ENCODE data around the gene CAPZB.
A peak's percentile ranks its signal among the peaks of the same experiment; 100 is the strongest.

CAPZB gene

DNA sequence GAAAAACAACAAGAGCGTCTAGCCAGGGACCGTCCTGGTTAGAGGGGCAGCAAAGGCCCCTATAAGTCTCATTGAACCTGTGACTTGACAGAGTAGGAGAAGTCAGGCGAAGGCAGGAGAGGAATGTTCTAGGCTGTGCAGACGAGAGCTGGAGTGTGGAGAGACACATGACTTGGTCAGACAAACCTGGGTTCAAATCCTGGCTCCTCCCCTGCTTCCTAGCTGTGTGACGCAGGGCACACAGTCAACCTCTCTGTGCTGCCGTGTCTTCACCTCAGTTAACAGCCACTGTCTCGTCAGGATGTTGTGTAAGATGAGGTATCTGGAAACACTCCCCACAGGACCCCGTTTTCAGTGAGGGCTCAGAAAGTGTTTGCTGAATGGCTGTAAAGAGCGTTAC is 157.6 kb downstream of the CAPZB start:
- DNase-seq (ENCODE audit: low read depth) = no peak

DNA sequence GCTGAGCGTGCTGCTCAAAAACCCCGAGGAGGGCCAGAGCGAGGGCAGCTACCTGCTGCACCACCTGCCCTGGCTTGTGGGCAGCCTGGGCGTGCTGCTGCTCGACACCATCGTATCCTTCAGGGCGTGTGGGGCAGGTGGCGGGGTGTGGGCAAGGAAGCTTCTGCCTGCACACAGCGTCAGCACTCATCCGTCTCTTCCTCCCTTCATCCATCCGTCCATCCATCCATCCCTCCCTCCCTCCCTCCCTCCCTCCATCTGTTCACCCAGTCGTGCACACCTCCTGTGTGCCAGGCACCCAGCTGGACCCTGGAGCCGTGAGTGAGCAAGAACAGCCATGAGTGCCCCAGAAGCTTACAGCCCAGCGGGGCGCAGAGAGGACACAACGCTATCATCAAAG is 158.0 kb downstream of the CAPZB start:
- DNase-seq (ENCODE audit: low read depth) = no peak

DNA sequence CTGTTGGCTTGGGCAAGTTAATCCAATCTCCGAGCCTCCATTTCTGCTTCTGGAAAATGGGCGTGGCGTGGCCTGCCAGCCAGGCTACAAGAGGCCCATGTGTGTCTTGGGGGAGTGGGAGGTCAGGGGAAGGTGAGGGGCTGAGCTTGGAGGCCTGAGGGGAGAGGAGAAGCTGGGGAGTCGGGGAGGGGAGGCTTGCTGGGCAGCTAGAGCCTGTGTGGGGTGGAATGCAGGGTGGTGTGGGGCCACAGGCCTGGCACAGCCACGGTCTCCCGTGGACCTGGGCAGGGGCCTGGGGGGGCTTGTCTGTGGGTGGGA is 158.6 kb downstream of the CAPZB start:
- DNase-seq (ENCODE audit: low read depth) = no peak

DNA sequence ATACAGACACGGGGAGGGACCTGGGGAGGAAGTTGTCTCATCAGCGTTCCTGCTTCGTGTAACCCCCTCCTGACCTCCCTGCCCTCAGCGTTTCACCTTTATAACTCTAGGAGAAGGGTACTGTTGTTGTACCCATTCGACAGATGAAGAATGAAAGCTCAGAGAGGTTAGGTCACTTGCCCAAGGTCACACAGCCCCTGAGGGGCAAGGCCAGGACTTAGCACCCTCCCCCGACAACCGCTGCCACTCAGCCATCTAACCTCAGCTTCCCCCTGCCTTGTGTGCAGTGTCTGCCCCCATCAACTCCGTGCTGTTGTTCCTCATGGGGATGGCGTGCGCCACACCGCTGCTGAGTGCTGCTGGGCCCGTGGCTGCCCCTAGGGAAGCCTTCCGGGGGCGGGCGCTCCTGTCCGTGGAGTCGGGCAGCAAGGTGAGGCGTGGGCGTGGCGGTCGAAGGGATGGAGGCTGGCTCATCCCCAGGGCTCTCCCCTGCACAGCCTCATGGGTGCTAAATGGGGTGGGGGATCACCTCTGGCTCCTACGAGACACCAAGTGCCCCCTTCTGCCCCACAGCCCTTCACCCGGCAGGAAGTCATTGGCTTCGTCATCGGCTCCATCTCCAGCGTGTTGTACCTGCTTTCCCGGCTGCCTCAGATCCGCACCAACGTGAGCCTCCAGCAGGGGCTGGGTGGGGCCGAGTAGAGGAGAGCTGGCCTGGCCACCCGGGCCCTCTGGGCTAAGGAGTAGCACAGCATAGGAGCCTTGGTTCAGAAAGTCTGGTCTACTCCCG is 159.2 kb downstream of the CAPZB start:
- DNase-seq (ENCODE audit: low read depth) = no peak

DNA sequence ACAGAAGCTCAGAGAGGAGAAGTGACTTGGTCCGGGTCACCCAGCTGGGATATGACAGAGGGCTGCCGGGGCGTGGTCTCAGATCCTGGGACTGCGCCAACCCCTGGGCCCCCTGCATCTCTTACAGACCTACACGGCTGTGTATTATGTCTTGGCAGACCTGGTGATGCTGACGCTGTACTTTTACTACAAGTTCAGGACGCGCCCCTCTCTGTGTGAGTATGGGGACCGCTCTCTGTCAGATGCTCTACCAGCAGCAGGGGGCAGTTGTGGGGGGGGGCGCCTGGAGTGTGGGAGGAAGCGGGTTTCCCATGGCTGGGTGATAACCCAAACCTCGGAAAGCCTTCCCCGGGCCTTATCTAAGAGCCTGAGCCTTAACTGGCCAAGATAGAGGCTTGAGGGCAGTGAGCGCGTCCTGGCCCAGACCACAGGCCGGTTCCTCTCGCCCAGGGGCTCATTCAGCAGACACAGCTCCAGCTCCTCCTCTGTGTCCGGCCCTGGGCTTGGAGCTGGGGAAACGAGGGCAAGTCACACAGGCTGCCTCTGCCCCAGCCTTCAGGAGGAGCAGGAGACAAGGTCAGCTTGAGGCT is 159.9 kb downstream of the CAPZB start:
- DNase-seq (ENCODE audit: low read depth) = no peak

DNA sequence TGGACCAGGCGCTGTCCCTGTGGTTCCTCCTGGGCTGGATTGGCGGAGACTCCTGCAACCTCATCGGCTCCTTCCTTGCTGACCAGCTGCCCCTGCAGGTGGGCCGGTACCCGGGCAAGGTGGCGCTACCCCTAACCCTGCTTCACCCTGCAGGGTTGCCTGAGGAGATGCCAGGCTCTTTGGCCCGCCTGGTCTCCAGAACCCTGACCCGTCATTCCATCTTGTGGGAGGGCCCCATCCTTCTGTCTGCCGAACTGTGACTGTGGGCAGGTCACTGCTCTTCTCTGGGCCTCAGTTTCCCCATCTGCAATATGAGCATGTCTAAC is 160.7 kb downstream of the CAPZB start:
- DNase-seq (ENCODE audit: low read depth) = no peak

DNA sequence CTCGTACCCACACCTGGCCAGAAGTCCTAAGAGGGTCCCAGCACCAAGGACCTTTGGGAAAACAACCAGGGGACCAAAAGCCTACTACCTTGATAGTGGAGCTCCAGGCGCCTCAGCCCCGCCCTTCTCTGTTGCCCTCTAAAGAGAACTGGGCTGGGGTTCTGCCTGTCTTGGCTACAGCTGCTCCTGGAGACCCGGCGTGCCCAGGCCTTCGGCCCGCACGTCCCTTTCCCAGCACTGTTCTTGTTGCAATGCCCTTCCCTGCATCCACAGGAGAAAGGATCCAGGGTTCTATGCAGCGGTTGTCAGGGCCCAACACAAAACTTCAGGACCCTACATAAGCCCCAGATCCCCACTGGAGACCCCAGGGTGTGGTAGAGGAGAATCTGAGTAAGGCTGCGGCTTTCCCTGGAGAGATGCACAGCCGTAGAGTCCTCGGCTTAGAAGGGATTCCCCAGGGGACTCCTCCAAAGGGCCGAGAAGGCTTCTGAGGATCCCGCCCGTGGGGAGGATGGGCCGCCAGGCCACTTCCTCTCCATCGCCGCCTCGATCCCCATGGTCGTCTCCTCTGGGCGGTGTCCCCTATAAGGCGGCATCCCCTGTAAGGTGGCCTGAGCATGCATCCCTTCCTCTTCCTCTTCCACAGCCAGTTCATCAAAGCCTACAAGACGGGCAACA is 161.2 kb downstream of the CAPZB start:
- no peak for DNase-seq (ENCODE audit: low read depth)

DNA sequence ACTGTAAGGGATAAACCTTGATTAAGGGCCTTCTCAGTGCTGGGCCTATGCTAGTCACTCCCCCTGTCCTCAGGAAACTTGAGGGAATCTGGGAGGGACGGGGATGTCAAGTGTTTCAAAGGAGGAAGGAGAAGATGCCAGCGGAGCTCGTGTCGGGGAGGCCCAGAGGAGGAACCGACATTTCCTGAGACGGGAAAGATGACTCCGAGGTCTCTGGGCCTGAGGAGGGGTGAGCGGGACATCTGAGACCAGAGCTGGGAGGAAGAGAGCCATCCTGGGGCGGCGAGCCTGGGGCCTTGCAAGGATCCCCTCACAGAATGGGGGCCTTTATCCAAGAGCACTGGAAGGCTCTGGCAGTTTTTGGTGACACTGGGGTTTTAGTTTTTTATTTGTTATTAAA is 162.9 kb downstream of the CAPZB start:
- DNase-seq (ENCODE audit: low read depth) = no peak

DNA sequence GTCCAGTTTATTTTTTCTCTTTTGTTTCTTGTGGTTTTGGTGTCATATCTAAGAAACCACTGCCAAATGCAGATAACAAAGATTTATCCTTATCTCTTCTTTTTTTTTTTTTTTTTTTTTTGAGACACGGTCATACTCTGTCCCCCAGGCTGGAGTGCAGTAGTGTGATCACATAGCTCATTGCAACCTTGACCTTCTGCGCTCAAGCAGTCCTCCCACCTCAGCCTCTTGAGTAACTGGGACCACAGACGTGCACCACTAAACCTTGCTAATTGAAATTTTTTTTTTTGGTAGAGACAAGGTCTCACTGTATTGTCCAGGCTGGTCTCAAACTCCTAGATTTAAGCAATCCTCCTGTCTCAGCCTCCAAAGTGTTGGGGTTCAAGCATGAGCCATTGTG is 164.3 kb downstream of the CAPZB start:
- no peak for DNase-seq (ENCODE audit: low read depth)

DNA sequence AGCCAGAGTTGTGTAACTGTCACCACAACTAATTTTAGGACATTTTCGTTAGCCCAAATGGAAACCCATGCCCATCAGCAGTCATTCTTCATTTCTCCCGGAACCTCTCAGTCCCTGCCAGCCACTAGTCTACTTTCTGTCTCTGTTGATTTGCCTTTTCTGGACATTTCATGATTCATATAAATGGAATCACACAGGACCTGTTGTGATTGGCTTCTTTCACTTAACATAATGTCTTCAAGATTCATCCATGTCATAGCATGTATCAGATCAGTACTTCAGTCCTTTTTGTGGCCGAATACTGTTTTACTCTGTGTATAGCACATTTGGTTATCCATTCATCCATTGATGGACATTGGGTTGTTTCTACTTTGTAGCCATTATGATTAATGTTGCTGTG is 166.1 kb downstream of the CAPZB start:
- DNase-seq (ENCODE audit: low read depth) = no peak

DNA sequence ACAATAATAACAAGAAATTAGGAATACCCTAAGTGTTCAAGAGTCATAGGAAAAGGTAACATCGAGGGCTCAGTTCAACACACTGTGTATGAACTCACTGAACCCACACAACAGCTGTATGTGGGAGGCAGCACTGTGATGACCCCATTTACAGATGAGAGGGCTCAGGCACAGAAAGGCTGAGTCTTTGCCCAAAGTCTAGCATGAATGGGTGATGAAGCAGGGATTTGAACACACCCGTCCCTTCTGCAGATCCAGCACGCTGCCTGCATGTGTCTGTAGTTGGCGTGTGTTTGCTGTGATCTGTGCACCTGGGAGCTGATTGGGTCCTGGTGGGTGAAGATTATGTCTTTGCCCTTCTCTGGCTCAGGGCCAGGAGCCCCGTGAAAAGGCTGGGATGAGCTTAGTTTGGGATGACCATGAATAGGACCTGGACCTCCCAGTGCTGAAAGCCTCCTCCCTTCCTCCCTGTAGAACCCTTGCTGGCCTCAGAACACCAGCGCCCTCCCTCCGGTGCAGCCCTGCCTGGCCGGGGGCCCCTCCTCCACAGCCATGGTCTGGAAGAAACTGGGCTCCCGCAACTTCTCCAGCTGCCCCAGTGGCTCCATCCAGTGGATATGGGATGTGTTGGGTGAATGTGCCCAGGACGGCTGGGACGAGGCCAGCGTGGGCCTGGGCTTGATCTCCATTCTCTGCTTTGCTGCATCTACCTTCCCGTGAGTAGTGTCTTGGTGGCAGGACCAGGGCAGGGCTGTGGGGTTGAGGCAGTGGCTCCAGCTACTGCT is 168.0 kb downstream of the CAPZB start:
- DNase-seq (ENCODE audit: low read depth) = no peak

DNA sequence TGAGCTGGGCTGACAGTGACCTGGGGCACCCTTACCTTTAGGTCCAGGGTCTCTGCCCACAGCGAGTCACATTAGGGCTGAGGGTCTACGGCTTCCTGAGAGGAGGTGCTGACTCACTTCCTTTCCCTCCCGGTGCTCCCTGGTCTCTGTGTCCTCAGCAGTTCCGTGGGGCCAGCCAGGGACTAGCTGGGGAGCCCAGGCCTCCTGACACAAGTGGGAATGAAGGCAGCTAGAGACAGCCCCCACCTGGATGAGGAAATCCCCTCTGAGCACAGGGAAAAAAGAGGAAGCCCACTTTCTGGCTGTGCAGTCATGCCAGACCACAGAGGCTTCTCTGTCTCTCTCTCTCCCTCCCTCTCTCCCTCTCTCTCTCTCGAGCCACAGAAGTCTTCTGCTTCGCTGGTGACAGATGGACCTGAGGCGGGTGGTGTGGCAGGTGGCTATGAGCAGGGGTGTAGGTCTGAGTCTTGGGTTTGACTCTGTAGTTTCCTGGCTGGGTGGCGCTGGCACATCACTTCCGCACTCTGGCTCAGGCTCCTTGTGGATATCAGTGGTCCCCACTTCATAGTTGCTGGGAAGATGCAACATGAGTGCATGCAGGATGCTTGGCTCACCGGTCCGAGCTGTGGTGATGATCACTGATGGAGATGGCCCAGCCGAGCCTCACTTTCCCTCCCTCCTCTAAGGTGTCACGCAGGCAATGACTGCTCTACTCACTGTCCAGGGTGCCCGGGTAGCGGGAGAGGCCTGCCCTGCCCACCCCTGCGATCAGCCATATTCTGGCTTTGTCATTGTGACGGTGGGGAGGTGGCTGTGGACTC is 169.8 kb downstream of the CAPZB start:
- DNase-seq (ENCODE audit: low read depth) = no peak

DNA sequence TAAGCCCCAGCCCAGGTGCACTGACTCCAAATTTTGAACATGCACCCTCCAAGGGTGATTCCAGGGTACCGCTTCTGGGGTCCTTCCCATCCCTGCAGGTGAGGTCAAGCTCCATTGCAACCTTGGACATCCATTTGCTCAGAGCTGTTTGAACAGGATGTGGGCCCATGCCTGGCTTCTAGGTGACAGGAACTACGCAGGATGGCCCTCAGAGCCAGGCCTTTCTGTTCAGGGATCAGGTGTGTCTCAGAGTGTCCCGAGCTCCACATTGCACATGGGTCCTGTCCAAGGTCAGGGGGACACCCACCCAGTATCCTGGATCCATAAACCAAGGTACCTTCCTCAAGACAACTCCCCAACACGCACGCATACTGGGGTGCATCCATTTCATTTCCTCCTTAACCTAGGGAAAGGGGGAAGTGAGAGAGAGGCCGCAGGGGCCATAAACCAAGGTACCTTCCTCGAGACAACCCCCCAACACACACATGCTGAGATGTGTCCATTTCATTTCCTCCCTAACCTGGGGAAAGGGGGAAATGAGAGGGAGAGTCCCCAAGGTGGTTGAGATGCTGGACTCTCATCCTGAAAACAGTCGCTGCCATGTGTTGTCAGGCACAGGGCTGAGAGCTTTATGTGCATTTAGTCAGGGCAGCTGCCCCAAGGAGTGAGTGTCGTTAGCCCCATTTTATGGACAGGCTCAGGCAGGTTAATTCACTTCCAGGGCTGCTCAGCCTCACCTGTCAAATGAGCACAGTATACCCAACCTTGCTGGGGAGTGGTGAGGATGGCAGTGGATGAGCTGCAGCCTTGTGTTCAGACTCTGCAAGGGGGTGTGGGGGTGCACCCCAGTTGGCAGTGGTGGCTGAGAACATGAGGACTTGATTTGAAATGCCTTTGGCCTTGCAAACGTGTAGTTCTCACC is 171.1 kb downstream of the CAPZB start:
- DNase-seq (ENCODE audit: low read depth) = no peak

DNA sequence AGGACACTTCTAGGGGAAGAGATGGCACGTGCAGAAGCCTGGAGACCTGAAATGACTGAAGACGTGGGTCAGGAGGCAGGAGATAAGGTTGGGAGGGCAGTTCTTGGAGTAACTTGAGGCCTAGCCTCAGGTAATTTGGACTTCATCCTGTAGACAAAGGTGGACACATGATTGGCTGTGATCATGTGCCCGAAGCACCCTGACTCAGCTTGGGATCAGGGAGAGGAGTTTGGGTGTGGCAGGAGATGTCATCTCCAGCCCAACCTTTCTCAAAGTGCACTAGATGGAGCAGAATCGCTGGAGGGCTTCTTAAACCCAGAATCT is 171.7 kb downstream of the CAPZB start:
- DNase-seq (ENCODE audit: low read depth) = no peak

DNA sequence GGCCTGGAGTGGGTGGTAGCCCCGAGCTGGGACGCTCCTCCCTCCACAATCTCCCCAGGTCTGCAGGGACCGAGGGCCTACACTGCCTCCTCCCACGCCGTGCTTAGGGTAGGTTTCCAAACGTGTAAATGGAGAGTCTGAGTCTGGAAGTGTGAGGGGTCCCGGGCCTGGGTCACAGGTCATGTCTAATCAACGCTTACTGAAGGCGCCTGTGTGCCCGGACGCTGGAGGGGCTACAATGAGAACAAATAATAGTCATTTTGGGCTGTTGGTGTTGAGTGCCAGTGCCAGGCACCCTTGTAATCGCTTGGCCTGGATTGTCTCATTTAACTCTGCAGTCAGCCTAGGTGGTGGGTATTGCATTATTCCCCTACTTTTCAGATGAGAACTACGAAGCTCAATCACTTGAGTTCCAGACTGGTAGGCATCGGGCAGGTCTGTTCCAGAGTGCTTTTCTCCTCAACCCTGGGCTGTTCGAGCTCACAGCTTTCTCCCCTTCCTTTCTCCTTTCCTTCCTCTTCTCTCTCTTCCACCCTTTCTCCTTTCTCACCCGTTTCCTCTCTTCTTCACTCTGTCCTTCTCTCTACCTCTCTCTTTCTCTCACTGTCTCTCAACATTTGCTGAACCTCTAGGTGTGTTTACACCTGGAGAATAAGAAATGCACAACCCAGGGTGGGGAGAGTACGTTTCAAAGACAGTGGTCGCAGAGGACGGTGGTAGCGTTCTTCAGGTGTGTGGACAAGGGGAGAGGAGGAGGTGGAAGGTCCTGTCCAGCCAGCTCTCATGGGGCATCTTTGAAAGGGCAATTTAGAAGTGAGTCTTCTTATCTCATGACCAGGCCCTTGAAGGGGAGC is 172.3 kb downstream of the CAPZB start:
- DNase-seq (ENCODE audit: low read depth) = no peak

DNA sequence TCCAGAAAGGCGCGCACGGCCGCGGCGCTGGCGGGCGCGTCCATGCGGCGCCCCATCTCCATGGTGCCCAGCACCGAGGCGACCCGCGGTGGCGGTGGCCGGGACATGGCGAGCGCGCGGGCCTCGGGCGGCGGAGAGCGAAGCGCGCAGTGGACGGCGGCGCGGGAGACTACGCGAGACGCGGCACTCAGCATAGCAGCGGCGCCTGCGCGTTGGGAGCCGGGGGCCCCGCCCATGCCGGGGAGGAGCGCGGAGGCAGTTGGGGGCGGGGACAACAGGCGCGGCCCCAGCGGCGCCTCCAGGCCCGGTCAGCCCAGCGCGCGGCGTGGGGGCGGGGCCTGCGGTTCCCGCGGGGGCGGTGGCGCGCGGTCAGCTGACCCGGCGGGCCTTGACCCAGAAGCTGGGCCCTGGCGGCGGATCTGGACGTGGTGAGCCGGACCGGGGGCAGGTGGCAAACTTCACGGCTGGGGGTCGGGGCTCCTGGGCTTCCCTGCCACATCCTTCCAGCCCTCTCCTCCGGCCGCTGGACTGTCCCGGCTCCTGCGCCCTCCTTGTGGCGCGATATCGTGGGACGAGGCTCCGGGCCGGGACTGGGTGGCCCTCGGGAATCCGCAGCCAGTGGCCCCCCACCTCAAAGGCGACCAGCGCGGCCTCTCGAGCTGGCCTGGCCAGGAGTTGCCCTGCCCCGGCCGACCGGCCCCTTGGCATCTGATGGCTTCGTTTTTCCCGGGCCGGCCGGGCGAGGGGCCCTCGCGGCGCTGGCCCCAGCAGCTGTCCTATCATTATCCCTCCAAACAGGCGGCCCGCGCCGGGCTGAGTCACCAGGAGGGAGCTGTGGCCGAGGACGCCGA is 173.2 kb downstream of the CAPZB start, which contains the start of the genes AKR7A2 and SLC66A1:
Gene AKR7A2 (minus strand): TSS at position 214 of the 851 bp plus-strand sequence. CDS start 20 bp downstream, at position 194.
Gene SLC66A1 (plus strand): TSS at position 396 of the 851 bp plus-strand sequence. CDS start 5,352 bp downstream, outside the sequence.
- peak; percentile 80 for DNase-seq (ENCODE audit: low read depth)

DNA sequence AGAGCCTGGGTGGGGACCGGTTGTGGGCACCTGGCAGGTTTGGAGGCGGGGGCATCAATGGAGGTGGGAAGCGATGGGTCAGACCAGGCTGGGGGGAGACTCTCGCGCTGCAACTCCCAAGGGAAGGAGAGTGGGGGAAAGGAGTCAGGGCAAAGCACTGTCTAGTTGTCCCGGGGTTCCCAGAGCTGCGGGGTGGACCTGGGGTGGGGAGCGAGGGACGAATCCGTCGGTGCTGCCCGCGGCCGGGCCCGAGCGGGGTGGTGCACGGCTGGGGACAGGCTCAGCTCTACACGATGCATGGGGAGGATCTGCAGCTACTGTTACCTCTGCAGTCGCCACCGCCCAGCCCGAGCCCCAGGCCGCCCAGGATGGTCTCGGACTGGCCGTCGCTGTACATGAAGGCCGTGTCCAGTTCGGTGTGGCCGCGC is 173.8 kb downstream of the CAPZB start:
- no peak for DNase-seq (ENCODE audit: low read depth)

DNA sequence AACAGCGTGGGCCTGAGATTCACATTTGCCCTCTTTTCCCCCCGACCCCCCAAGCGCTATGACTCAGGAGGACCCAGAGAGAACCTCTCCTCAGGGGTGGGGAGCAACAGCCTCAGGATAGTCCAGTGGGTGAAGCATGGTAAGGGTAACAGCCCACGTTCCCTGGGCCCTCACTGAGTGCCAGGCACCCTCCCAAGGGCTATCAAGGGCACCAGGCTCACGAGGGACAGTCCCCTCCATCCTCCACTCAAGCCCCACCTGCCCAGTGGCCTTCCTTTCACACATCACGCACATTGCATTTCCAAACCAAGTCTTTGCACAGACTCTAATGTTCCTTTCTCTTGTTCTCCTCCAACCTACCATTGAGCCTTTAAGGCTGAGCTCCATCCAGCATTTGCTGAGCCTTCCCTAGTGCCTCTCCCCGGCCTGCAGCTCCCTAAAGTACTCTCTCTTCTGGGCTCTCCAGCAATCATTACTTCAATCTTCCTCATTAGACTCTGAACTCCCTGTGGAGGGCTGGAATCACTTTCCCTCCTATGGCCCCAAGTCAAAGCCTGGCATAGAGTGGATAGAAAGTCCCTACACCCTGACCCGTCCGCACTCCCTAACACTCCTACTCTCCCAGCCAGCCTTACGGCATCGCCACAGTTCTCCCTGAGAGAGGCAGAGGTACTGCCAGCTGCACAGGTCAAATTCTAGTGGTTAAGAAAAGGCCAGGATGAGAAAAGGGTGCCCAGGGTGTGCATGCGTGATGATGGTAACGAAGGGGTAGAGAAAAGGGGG is 174.4 kb downstream of the CAPZB start:
- no peak for DNase-seq (ENCODE audit: low read depth)

Measured in T-helper 22 cell (primary cell).